GM19238 (cell line): ENCODE data around the gene DNM3.
"Not testable (repeated sequence)": the region's sequence is repeated elsewhere in the genome, so short reads cannot be mapped to it uniquely, and the experiment has no call there.

Experiments used
- DNase-seq: peaks from one replicate; pipeline ENCODE4 v3.0.0; 2011; ENCODE audit warnings: low spot score; ENCODE audit not compliant: insufficient read length

DNM3 gene

DNA sequence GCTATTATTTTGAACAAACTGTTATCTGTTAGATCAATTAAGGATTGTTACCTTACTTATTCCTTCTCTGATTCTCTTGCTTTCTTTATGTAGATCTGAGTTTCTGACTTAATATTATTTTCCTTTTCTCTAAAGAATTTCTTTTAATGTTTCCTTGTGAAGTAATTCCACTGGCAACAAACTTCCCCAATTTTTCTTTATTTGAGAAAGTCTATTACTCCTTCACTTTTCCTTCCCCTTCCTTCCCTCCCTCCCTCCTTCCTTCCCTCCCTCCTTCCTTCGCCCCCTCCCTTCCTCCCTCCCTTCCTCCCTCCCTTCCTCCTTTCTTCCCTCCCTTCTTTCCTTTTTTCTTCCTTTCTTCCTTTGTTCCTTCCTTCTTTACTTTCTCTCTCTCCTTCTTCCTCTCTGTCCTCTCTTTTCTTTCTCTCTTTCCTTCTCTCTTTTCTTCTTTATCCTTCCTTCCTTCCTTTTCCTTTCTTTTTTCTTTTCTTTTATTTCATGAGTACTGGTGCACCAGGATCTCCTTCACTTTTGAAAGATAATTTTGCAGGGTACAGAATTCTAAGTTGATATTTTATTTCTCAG lies 177.5 kb downstream of the DNM3 start:
- no peak for DNase-seq

DNA sequence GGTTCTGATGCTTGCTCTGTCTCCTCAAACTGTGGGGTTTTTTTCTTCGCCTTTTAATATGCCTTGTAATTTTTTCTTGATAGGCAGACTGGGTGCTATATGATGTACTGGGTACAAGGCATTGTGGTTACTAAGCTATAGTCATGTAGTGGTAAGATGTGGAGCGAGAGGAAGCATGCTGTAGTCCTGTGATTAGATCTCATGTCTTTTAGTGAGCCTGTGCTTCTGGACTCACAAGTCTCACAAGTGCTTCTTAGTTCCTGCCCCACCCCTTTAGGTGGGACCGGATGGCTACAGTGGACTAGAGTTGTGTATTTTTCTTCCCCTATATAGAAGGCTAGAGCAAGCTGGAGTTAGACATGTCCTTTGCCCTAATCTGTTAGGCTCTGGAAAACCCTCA lies 178.7 kb downstream of the DNM3 start:
- no peak for DNase-seq

DNA sequence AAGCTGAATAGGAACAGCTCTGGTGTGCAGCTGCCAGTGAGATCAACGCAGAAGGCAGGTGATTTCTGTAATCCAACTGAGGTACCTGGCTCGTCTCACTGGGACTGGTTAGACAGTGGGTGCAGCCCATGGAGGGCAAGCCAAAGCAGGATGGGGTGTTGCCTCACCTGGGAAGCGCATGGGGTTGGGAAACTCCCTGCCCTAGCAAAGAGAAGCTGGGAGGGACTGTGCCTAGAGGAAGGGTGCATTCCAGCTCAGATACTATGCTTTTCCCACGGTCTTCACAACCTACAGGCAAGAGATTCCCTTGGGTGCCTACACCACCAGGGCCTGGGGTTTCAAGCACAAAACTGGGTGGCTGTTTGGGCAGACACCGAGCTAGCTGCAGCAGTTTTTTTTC lies 183.2 kb downstream of the DNM3 start:
- no peak for DNase-seq

DNA sequence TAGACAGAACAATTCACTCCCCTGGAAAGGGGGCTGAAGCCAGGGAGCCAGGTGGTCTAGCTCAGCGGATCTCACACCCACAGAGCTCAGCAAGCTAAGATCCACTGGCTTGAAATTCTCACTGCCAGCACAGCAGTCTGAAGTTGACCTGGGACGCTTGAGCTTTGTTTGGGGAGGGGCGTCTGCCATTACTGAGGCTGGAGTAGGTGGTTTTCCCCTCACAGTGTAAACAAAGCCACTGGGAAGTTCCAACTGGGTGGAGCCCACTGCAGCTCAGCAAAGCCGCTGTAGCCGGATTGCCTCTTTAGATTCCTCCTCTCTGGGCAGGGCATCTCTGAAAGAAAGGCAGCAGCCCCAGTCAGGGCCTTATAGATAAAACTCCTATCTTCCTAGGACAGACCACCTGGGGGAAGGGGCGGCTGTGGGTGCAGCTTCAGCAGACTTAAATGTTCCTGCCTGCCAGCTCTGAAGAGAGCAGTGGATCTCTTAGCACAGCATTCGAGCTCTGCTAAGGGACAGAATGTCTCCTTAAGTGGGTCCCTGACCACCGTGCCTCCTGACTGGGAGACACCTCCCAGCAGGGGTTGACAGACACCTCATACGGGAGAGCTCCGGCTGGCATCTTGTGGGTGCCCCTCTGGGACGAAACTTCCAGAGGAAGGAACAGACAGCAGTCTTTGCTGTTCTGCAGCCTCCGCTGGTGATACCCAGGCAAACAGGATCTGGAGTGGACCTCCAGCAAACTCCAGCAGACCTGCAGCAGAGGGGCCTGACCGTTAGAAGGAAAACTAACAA lies 183.8 kb downstream of the DNM3 start:
- not testable (repeated sequence) for DNase-seq

GRCh38 chr1:172040466-172040865 lies 199.2 kb downstream of the DNM3 start:
- DNase-seq = no peak

DNA sequence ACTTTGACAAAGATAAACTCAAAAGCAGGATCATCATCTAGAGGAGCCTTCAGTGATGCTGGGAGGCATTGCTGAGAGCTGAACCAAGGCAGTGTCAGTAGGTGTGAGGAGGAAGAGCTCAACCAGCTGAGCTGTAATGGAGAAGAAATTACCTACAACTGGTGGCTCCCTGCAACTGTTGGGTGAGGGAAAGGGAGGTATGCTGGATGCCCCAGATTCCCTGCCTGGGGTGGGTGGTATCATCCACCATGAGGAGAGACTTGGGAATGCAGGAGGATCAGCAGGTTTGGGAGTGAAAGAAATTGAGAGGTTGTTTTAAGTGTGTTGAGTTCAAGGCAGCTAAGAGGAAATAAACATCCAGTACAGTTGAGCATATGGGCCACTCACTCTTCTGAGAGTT lies 199.8 kb downstream of the DNM3 start:
- no peak for DNase-seq

GRCh38 chr1:172041742-172042141 lies 200.4 kb downstream of the DNM3 start:
- DNase-seq = no peak

DNA sequence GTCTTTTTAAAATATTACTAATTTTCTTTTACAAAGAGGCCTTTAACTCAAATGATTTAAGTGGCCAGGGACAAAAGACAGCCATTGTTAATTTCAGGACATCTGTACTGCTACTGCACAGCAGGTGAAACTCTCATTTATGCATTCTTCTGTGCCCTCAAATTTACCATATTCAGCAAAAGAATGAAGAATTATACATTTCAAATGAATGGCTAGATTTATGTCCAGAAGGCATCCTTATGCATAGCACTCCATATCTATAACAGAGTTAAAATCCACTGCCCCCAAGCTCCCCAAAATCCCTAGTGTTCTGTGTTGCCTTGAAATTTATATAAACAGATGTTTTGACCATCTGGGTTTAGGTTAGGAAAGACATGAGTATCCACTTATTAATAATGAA lies 202.6 kb downstream of the DNM3 start:
- no peak for DNase-seq

DNA sequence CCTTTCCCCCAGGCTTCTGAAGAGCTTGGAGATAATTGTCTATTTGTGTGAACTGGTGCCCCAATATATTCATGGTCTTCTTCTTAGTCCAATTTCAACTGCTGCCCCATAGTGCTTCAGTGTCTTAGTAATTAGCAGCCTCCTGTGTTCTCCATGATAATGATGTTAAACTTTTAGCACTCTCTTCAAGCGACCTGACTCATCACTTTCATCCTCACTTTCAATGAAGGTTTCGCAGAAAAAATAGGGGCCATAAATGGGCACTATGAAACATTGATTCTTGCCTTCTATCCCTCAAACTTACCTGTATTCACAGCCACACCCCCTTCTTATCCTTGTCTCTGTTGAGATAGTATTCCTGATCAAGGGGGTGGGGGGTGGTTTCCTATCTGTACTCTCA lies 210.6 kb downstream of the DNM3 start:
- no peak for DNase-seq

DNA sequence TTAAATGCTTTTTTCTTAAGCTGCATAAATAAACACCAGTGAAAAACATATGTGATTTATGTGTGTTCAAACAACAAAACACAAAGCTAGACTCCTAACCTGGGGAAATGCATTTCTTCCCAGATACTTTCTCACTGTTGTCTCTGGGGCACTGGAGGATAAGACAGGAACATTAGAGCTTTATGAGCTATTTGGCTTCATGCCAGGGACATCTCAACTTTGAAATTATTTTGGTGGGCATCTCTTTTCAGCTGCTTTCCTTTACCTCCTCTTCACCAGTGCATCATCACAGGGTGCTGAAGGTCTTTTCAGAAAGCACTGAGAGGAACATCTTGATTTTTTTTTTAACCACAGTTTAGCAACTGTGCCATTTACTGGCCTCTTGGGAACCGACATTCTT lies 212.9 kb downstream of the DNM3 start:
- no peak for DNase-seq

DNA sequence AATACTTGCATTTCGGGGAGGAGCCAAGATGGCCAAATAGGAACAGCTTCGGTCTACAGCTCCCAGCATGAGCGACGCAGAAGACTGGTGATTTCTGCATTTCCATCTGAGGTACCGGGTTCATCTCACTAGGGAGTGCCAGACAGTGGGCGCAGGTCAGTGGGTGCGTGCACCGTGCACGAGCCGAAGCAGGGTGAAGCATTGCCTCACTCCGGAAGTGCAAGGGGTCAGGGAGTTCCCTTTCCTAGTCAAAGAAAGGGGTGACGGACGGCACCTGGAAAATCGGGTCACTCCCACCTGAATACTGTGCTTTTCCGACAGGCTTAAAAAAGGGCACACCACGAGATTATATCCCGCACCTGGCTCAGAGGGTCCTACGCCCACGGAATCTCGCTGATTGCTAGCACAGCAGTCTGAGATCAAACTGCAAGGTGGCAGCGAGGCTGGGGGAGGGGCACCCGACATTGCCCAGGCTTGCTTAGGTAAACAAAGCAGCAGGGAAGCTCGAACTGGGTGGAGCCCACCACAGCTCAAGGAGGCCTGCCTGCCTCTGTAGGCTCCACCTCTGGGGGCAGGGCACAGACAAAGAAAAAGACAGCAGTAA lies 214.6 kb downstream of the DNM3 start:
- DNase-seq = not testable (repeated sequence)

DNA sequence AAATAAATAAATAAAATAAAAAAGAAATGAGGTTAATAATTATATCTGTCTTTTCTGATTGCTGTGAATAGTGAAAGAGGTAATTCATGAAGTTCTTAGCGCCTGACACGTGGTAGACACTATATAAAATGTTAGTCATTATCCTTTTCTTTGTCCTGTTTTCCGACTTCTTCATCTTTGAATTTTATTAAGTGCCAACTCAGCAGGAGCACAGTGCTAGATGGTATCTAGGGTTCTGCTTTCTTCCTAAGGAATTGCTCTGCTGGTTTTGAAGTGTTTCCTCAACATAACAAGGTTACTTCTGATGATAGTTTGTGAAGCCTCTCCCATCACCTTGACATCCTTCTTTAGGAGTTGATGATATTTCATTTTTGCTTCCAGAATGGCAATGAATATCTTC lies 227.0 kb downstream of the DNM3 start:
- no peak for DNase-seq

DNA sequence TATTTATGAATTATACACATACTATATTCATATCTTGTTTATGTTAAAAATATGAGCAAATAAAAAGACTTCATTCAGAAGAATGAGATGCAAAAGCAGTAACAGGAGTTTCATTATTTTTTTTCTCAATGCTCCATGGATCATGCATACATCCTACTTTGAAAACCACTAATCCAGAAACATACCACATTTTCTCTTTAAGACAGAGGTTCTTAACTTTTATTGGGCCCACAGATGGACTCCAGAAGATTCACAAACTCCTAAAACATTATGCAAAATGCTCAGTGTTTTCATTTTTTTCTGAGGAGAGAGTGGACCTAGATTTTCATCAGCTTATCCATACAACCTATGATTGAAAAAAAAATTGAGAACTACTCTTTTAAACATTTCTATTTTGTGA lies 227.8 kb downstream of the DNM3 start:
- DNase-seq = no peak

- DNase-seq = no peak
Observed at GRCh38 chr1:172069534-172069933, 228.2 kb downstream of the DNM3 start.

DNA sequence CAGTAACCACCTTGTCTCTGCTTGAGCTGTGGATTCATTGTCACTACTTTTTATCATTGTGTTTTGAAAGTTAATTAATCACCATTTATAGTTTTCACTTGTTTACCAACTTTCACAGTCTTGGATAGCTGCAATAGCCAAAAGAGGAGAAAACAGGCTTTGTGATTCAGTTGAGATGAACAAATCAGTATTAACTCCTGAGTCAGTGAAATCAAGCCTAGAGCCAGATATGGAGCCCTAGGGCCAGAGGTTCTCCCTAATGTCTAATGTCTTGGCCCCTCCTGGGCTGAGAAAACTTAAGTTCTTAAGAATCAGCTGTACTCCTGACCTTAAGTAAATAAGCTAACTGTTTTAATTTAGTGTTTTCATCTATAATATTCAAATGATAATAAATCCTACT lies 228.8 kb downstream of the DNM3 start:
- DNase-seq = no peak

- no peak for DNase-seq
Observed at GRCh38 chr1:172071746-172072145, 230.4 kb downstream of the DNM3 start.

GRCh38 chr1:172079859-172080258 lies 238.6 kb downstream of the DNM3 start:
- not testable (repeated sequence) for DNase-seq

- DNase-seq = no peak
Observed at GRCh38 chr1:172083191-172083590, 241.9 kb downstream of the DNM3 start.

DNA sequence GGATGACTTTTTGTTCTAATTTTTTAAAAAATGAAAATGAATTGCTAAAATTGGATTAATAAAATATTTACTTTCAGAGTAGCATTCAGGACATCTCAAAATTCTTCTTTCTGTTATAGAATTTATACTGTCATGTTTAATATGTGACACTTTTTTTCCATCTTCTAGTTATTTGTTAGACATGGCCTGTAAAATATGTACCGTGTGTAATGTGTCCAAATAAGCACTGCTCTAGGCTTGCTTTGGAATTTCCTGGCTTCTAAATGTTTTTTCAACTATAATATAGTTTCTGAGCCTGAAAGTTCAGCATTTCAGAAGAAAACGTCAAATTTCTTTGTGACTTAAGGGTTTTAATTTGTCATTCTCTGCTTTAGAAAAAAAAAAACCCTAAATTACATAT lies 243.6 kb downstream of the DNM3 start:
- DNase-seq = no peak

DNA sequence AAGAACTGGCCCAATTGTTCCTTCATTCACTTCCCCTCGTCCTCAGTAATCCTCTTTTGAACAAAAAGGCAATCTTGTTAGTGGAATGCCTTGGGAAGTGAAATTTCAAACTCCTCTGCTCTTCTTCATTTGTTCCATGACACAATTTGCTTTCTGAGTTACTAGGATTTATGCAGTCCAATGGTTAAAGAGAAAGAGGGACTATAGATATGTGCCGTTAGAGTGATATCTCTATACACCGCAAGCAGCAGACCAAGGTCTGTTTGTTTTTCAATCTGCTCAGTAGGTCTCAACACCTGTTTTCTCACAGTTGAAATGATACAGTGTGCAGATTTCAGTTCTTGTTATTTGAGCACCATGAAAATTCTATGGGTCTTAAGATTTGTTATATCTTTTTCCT lies 244.0 kb downstream of the DNM3 start:
- DNase-seq = no peak

- no peak for DNase-seq
Observed at GRCh38 chr1:172086137-172086536, 244.8 kb downstream of the DNM3 start.

- no peak for DNase-seq
Observed at GRCh38 chr1:172088256-172088655, 247.0 kb downstream of the DNM3 start.
